HCEC 1CT (cell line): ENCODE data around the gene DENND2A.
"Not testable (repeated sequence)": the region's sequence is repeated elsewhere in the genome, so short reads cannot be mapped to it uniquely, and the experiment has no call there.

Experiments
- DNase-seq: peaks from one replicate; pipeline ENCODE4 v3.0.0-alpha.2; 2017

The DENND2A gene

DNA sequence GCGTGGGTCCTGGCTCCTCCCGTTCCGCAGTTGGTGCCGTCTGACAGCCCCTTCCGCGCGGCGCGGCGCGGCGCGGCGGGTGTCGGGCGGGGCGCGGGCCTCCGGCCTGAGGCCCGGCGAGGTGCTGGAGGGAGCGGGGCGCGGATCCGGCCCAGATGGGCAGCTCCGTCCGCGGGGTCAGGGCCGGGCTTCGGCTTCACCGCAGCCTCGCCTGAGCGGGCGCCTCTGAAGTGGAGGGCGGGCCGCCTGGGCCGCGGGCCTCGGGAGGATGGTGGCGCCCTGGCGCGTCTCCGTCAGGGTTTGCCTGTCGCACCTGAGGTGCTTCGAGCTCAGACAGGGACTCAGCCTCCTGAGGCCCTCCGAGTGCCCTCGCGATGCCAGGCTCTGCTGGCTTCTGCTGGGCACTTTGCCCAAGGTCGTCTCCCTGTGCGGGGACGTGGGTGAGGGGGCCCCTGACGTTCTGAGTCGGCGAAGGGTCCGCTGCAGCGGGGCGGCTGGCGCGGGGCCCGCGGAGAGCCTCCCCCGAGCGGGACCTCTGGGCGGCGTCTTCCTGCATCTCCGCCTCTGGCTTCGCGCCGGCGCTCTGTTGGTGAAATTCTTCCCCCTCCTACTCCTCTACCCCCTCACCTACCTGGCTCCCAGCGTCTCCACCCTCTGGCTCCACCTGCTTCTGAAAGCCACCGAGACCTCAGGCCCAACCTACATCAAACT lies 32.6 kb upstream of the DENND2A start:
- DNase-seq: no peak

DNA sequence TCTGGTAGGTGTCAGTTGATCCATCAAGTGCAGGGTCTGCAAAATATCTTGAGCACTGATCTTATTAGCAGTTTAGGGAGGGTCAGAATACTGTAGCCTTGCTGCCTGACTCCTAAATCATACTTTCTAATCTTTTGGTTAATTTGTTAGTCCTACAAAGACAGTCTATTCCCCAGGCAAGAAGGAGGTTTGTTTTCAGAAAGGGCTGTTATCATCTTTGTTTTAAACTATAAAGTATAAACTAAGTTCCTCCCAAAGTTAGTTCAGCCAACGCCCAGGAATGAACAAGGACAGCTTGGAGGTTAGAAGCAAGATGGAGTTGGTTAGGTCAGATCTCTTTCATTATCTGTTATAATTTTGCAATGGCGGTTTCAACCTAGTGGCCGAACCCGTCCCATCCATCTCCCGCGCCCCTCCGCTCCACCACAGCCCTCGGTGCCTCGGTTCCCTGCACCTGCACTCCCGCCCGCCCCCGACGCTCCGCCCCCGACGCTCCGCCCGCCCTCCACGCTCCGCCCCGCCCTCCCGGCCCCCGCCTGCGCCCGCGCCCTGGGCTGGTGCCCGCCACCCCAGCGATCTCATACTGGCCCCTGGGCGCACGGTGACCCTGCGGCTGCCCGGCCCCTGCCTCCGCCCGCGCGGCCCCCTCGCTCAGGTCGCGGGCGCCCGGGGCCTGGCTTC lies 31.9 kb upstream of the DENND2A start, which contains the start of gene ADCK2:
ADCK2 (plus strand) TSS at position 564 of the 681 bp plus-strand sequence. CDS start 386 bp downstream, outside the sequence.
- DNase-seq: no peak

DNA sequence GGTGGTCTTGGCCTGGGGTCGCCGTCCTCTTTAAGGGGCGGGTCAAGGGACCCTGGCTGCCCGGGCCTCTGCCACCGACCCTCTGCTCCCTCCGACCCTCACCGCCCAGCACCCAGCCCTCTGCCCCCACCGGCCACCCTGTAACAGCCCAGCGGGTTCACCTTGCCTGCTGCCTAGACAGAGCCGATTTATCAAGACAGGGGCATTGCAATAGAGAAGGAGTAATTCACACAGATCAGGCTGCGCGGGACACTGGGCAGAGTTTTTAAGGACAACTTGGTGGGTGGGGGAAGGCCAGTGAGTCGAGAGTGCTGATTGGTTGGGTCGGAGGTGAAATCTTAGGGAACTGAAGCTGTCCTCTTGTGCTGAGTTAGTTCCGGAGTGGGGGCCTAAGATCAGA lies 31.4 kb upstream of the DENND2A start:
- no peak for DNase-seq

DNA sequence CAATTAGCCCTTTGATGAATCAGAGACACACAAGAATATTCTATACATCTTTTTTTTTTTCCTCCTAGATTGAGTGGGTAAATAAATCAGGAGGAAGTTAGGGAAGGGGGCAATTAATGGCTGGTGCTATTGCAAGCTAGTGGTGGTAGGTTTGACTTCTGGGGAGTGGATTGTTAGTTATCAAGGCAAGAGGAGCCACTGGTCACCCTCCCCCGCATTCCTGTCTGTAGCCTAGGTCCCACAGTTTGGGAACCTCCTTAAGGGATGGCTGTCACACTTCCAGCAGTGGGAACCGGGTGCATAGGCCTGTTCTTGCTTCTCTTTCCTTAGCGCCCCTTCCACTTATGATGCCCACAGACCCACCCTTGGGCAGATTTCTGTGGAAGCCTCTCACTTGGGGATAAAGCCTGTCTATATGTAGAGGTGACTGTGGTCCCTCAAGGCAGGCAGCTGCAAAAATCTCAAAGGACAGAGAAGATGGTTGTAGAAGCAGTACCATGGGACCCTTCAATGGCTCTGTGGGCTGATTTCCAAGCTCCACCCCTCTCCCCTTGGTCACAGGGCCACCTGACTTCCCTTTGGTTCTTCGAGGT lies 29.8 kb upstream of the DENND2A start:
- no peak for DNase-seq

DNA sequence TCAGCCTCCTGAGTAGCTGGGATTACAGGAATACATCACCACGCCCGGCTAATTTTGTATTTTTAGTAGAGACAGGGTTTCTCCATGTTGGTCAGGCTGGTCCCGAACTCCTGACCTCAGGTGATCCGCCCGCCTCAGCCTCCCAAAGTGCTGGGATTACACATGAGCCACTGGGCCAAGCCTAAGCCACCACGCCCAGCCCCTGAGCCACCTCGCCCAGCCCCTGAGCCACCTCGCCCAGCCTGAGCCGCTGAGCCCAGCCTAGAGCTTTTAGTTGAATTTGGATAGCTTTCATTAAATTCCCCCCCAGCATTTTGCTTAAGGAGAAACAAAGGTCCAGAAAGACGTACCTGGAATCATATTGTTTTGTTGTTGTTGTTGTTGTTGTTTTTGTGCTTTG lies 29.2 kb upstream of the DENND2A start:
- DNase-seq: not testable (repeated sequence)

DNA sequence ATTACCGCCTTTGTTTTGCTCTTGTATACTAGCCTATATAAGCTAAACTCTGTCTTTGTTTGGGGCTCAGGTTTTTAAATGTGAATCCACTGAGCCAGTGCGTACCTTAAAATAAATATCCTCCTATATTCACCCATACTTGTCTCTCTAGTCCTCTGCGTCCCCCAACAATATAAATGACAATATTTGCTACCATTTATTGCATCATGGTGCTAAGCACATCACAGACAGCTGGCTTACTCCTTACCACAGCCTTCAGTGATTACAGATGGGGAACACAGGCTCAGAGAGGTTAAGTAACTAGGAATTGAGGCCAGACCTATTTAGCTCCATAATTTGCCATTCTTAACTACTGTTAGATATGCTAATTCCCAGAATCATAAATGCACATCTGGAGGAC lies 28.7 kb upstream of the DENND2A start:
- DNase-seq: no peak

DNA sequence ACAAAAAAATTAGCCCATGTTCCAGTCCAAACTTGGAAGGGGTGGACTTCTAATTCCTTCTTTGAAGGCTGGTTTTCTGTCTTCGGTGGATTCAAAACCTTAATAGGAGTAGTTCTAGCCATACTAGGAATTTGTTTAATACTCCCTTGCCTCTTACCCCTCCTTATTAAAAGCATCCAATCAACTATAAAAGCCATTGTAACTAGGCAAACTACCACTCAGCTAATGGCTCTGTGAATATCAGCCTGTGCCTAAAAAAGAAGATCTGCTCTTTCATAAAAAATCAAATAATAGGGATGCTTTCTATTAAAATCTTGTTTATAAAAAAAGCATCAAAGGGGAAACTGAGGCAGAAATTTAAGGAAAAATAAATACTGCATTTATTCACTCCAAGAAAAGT lies 28.0 kb upstream of the DENND2A start:
- DNase-seq: no peak

DNA sequence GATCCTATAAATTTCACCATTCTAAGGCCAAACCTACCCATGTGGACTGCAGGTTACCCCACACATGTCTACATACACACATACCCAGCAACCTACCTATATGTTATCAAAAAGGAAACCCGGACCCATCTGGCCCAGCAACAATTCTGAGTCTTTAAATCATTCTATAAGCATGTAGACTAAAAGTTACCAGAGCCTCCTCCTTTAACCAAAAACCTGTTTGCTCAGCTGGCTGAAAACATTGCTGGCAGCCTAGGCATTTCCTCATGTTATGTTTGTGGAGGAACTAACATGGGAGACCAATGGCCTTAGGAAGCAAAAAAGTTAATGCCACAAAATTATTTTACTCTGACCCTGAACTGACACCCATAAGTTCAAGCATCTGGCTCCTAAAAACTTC lies 26.9 kb upstream of the DENND2A start:
- DNase-seq: no peak

DNA sequence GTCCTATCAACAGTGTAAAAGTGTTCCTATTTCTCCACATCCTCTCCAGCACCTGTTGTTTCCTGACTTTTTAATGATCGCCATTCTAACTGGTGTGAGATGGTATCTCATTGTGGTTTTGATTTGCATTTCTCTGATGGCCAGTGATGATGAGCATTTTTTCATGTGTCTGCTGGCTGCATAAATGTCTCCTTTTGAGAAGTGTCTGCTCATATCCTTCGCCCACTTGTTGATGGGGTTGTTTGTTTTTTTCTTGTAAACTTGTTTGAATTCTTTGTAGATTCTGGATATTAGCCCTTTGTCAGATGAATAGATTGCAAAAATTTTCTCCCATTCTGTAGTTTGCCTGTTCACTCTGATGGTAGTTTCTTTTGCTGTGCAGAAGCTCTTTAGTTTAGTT lies 22.3 kb upstream of the DENND2A start:
- not testable (repeated sequence) for DNase-seq

DNA sequence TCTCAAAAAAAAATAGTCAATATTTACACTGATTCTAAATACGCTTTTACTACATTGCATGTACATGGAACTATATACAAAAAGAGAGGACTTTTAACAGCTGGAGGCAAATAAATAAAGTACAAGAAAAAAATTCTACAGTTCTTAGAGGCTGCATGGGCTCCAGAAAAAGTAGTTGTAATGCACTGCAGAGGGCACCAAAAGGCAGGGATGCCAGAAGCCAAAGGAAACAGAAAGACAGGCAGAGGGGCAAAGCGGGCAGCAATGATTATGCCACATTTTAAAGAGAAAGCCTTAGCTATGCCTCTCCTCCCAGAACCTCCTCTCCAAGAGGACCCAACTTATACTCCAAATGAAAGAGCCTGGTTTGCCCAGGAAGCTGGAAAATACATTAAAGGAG lies 20.5 kb upstream of the DENND2A start:
- no peak for DNase-seq

DNA sequence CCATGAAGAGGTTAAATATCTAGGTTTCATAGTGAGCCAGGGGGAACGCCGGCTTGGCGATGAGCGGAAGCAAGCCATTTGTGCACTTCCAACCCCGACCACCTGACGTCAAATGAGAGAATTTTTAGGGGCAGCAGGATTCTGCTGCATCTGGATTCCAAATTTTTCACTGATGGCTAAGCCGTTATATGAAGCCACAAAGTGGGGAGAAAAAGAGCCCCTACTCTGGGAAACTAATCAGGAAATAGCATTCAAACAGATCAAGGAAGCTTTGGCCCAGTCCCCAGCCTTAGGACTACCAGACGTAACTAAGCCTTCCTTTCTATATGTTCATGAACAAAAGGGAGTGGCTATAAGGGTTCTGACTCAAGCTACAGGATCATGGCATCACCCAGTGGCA lies 19.2 kb upstream of the DENND2A start:
- DNase-seq: no peak

DNA sequence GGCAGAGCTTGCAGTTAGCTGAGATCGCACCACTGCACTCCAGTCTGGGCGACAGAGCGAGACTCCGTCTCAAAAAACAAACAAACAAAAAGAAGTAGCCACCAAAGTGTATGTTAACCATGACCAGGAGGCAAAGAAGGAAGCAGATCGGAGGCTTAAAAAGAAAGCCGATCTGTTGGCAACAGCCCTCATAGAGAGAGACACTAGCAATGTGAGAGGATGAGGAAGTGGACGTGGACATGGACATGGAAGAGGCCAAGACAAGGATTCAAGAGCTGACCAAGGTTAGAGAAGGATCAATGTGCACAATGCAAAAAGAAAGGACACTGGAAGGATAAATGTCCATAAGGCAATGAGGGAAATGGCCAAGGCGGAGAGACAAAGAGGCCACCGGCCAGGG lies 17.3 kb upstream of the DENND2A start:
- no peak for DNase-seq

DNA sequence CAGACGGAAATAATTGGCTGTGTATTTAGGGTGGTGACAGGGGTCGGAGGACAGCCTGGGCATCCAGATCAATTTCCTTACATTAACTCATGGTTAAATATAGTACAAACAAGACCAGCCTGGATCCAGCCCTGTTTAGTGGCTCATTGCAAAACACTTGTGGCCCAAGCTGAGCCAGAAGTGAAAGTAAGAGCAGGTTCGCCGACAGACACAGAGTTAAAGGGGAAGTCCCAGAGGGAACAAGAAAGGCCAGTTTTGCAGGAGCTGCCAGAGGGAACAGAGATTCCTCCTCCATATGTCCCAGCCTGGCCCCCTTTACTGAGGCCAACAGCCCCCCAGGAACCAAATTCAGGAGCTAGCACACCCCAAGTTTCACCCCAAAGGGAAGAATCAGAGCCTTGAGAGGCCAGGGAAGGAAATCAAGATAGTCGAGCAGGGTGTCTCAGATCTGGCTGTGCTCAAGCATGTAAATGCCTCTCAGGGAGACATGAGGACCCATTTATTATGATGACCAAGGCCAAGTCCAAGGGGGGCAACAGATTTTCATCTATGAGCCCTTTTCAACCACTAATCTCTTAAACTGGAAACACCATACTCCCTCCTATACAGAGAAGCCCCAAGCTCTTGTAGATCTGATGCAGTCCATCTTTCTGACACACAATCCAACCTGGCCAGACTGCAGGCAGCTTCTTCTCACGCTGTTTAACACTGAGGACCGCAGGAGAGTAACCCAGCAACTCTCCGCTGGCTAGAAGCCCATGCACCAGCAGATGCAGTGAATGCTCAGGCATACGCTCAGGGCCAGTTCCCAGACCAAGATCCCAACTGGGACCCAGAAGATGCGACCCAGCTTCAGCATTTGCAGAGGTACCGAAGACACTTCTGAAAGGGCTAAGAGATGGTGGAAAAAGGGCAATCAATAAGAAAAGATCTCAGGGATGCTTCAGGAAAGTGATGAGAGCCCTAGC lies 16.2 kb upstream of the DENND2A start:
- DNase-seq: peak; percentile 31

DNA sequence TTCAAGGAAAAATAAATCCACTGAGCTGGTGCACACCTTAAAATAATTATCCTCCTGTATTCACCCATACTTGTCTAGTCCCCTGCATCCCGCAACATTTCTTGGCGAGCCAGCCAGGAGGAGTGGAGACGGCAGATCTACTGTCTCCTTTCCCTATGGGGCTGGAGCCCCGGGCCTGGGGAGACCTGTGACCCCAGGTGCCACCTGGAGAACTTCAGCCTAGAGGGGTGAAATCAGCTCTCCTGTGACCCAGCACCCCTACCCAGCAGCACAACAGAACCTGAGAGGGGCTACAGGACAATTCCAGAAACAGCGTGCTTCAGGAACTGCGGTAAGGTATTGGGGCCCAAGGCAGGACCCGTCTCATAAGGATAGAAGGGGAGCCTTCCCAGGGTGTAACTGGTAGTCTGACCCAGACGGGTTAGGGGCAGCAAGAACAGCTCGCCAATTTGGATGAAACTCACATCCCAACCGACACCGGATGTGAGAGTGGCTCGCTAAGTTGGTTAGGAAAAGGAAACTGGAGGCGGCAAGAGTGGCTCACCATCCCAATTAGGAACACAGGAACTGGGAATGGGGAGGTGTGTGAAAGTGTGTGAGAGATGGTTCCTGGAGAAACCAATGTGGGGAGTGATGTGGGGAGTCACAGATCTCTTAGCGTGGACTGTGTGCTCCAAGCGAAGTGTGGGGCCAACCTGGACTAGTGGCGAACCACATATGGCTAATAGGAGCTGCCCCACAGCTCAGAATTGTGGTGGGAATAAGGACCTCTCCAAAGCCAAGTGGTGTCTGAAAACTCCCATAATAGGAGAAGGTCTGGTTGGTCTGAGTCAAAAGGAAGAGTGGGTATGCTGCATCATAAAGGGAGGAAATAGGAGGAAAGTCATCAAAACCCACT lies 15.1 kb upstream of the DENND2A start:
- DNase-seq: no peak

DNA sequence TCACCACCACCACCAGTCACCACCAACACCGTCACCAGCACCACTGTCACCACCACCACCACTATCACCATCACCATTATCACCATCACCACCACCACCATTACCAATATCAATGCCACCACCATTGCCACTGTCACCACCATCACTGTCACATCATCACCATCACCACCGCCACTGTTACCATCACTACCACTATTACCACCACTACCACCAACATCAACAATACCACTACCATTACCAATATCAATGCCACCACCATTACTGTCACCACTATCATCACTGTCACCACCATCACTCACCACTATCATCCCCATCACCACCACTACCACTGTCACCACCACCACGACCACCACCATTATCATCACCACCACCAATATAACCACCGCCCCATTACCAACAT lies 14.0 kb upstream of the DENND2A start:
- no peak for DNase-seq

DNA sequence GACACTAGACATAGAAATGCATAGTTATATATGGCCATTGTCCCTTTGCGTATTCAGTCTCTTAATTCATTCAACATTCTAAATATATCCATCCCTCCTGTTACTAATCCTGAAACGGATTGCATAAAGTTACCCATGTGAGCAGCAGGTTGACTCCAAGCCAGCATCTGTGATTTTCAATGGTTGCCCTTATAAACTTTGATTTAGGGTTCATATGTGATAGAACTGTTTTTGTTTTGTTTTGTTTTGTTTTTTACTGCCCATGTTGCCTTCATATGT lies 13.4 kb upstream of the DENND2A start:
- DNase-seq: no peak

DNA sequence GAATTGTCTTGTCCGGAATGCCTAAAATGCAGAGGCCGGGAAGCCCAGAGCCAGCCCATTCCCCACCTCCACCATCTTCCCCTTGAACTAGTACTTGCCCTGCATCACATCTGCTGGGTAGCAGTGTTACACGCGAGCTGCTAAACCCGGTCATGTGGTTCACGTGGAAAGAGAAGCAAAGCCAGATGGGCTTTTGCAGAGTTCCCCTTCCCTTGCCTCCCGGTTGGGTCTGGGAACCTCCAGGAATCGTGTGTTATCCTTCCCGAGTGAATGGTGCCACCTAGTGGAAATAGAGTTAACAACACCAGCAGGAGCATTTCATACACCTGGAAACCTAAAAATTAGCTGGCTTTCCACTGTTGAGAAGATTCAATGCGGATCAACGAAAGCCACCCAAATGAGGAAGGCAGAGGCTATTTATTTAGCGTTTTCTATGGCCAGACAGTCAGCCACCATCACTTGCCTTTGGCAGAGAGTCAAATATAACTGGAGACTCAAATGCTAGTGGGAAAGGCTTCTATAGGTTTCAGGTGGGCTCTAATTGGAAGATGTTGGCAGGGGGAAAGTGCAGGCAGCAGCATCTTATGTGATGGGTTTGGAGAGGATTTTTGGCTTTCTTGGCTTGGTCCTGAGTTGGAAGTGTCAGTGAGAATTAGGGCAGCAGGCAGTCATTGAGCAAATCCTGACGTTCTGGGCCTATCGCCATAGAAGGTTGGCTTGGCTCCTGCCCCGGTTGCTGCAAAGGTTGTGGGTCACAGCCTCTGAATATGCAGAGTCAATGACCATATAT lies 12.9 kb upstream of the DENND2A start:
- DNase-seq: peak; percentile 45

DNA sequence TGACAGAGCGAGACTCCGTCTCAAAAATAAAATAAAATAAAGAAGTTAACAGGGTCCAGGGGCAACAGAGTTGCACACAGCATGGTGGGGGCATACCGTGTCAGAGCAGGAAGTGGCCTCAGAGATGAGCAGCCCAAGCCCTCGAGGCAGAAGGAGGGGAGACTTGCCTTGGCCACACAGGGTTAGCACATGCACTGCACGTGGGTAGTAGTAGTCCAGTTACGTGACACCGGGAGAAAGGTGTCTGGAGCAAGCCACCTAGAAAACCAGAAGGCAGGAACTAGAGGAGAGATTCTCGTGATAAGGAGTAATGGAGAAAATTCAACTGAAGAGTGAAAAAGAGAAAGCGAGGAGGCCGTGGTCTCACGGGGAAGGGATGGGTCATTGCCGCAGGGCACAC lies 9.8 kb upstream of the DENND2A start:
- DNase-seq: no peak

DNA sequence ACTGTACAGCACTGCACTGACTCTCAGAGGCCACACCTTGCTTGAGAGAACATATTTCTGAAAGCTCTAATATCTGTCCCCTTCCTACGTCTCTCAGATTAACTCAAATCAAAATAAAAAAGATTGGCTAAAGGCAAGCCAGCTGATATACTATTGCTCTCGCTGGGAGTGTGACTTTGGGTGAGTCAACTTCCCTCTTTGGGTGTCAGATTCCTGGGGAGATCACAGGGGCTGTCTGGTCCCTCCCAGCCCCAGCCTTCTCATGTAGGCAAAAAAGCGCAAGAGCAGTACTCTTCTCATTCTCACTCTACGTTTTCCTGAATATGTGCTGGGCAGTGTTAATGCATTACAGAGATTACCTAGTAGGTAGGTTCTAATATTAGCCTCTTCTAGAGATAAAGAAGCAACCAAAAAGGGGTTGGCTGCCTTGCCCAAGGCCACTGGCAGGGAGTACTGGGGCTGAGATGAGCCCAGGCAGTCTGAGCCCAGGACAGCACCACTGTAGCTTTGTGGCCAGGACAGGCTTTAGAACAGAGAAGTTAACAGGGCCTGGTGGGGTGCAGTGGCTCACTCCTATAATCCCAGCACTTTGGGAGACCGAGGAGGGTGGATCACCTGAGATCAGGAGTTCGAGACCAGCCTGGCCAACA lies 9.1 kb upstream of the DENND2A start:
- peak; percentile 36 for DNase-seq

DNA sequence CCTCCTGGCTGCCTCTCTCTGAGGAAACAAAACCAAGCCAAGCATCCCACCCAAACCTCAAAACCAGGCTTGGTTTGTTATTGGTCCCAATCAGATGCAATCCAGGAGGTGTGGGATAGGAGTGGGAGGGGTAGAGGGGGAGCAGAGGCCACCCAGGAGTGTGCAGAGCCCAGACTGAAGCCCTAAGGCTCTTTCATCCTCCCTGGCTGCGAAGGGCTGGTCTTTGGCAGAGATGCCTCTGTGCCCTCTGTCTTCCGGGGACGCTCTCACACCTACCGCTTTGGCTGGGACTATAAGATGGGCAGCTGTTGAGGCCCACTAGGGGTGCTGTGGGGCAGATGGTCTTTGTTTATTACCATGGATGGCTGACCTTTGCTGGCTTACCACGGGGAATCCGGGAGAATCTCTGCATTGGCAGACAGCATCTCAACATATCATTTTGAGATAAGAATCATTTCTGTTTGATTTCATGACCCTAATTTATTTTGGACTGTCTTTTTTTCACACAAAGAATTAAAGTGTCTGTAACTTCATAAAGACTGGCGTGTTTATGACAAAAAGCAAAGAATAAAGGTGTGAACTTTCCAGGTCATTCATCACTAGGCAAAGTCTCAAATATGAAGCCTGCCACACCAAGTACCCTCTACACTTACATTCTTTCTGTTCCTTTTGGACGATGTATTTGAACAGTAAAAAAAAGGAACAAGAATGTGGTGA lies 6.5 kb upstream of the DENND2A start:
- DNase-seq: peak; percentile 49
